ENCODE data around the gene CDH22.

The CDH22 gene

GRCh38 chr20:46232539-46232938, 75.8 kb downstream of the CDH22 start:
- Histone ChIP-seq H3K36me3 (no peaks in the 10 kb centered on the region), H3K27me3 (peaks cover 43% of the 10 kb centered on the region), H3K9me3 (no peaks in the 10 kb centered on the region), H3K4me3 (ENCODE audit: low read depth in 1 of 2, low read length in 1 of 2) (no peak overlapping the region), H3K4me1 (ENCODE audit: control insufficient read depth in 1 of 2, insufficient read depth in 1 of 2, low read depth in 1 of 2, low read length in 1 of 2) (no peaks in the 10 kb centered on the region), H3K27ac (no peak overlapping the region)
- TF ChIP-seq CTCF (IDR thresholded peaks at IDR 0.05), result no peak

DNA sequence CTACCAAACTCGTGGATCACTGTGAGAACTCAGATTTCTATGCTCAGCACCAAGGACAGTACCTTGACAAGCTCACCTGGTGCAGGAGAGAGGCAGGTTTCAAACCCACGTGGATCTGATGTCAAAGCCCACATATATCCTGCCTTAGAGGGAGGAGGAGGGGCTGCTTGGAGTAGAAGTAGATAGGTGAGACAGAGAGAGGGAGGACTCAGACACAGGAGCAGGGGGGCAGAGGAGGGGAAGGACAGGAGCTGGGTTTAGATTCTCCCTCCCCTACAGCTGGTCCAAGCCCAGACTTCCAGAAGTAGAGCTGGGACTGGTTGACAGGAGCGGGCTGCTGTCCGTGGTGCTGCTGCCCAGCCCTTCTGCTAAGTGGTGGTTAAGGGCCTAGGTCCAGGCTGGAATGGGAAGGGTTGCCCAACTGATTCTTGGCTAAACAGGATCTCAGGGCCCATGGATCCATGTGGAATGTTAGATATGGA, 77.5 kb downstream of the CDH22 start:
- no peak overlapping the region for H3K4me3 ChIP-seq (ENCODE audit: low read depth in 1 of 2, low read length in 1 of 2)
- H3K9me3 ChIP-seq, result no peaks in the 10 kb centered on the region
- H3K4me1 ChIP-seq (ENCODE audit: control insufficient read depth in 1 of 2, insufficient read depth in 1 of 2, low read depth in 1 of 2, low read length in 1 of 2), result no peaks in the 10 kb centered on the region
- peaks cover 45% of the 10 kb centered on the region for H3K27me3 ChIP-seq
- H3K27ac ChIP-seq, result no peak overlapping the region
- TF ChIP-seq CTCF (IDR thresholded peaks at IDR 0.05), result no peak
- no peaks in the 10 kb centered on the region for H3K36me3 ChIP-seq

DNA sequence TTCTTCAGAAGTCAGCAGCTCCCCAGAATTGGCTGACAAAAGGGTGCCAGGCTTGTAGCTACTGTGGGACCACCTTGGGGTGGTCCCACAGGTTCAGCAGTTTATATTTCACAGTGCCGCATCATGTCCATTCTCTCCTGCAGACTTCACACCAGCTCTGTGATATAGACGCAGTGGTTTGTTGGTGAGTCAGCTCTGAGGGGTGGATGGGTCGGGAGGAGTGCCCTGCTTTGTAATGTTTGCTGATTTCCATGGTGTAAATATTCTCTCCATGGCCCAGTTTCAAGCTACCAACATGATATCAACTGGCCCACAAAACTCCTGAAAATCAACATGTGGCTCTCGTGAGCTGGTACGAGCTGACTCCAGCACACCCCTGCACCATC, 78.2 kb downstream of the CDH22 start:
- TF ChIP-seq CTCF (IDR thresholded peaks at IDR 0.05), result no peak
- H3K27ac ChIP-seq, result no peak overlapping the region
- no peaks in the 10 kb centered on the region for H3K9me3 ChIP-seq
- H3K27me3 ChIP-seq, result peaks cover 47% of the 10 kb centered on the region
- H3K4me1 ChIP-seq (ENCODE audit: control insufficient read depth in 1 of 2, insufficient read depth in 1 of 2, low read depth in 1 of 2, low read length in 1 of 2), result no peaks in the 10 kb centered on the region
- H3K4me3 ChIP-seq (ENCODE audit: low read depth in 1 of 2, low read length in 1 of 2), result no peak overlapping the region
- H3K36me3 ChIP-seq, result no peaks in the 10 kb centered on the region

GRCh38 chr20:46229478-46230105, 78.7 kb downstream of the CDH22 start:
- H3K4me1 ChIP-seq (ENCODE audit: control insufficient read depth in 1 of 2, insufficient read depth in 1 of 2, low read depth in 1 of 2, low read length in 1 of 2), result no peaks in the 10 kb centered on the region
- no peak overlapping the region for H3K27ac ChIP-seq
- H3K4me3 ChIP-seq (ENCODE audit: low read depth in 1 of 2, low read length in 1 of 2), result no peak overlapping the region
- no peak for TF ChIP-seq CTCF (IDR thresholded peaks at IDR 0.05)
- peaks cover 52% of the 10 kb centered on the region for H3K27me3 ChIP-seq
- H3K36me3 ChIP-seq, result no peaks in the 10 kb centered on the region
- no peaks in the 10 kb centered on the region for H3K9me3 ChIP-seq

- Histone ChIP-seq H3K36me3 (no peaks in the 10 kb centered on the region), H3K27me3 (peaks cover 54% of the 10 kb centered on the region)
Measured at GRCh38 chr20:46228670-46229069, 79.6 kb downstream of the CDH22 start.

More at GRCh38 chr20:46228670-46229069, 79.6 kb downstream of the CDH22 start:
- Histone ChIP-seq H3K4me3 (ENCODE audit: low read depth in 1 of 2, low read length in 1 of 2) (no peak overlapping the region), H3K4me1 (ENCODE audit: control insufficient read depth in 1 of 2, insufficient read depth in 1 of 2, low read depth in 1 of 2, low read length in 1 of 2) (no peaks in the 10 kb centered on the region), H3K27ac (no peak overlapping the region), H3K9me3 (no peaks in the 10 kb centered on the region)
- no peak for TF ChIP-seq CTCF (IDR thresholded peaks at IDR 0.05)

All from neutrophil (primary cell).